NCI-H2196 treated with DMSO at 0.1 percent for 48 hours (cell line): ENCODE results near the gene RPS19.

Experiments
- DNase-seq: peaks from one replicate; lab custom pipeline; 2025; ENCODE audit not compliant: unreplicated experiment; lab: John Stamatoyannopoulos, UW

The RPS19 gene

GRCh38 chr19:41897181-41897580 lies 37.1 kb downstream of the RPS19 start:
- no peak for DNase-seq

- DNase-seq, result no peak
Measured at GRCh38 chr19:41897820-41898219, 37.8 kb downstream of the RPS19 start.

GRCh38 chr19:41898235-41898634 lies 38.2 kb downstream of the RPS19 start:
- DNase-seq, result no peak

GRCh38 chr19:41901707-41902360 lies 41.8 kb downstream of the RPS19 start:
- no peak for DNase-seq

- no peak for DNase-seq
Measured at GRCh38 chr19:41902594-41902993, 42.5 kb downstream of the RPS19 start.

GRCh38 chr19:41903193-41903953 lies 43.3 kb downstream of the RPS19 start:
- DNase-seq, result no peak

GRCh38 chr19:41904118-41904870 lies 44.2 kb downstream of the RPS19 start:
- DNase-seq, result peak; percentile 89

- no peak for DNase-seq
Measured at GRCh38 chr19:41905273-41906002, 45.4 kb downstream of the RPS19 start.

- DNase-seq, result no peak
Measured at GRCh38 chr19:41906271-41906670, 46.2 kb downstream of the RPS19 start.

GRCh38 chr19:41906916-41907680 lies 47.0 kb downstream of the RPS19 start:
- no peak for DNase-seq

GRCh38 chr19:41907994-41908615 lies 48.0 kb downstream of the RPS19 start:
- no peak for DNase-seq

- DNase-seq, result no peak
Measured at GRCh38 chr19:41908724-41909464, 48.8 kb downstream of the RPS19 start.

GRCh38 chr19:41909706-41910105 lies 49.7 kb downstream of the RPS19 start:
- no peak for DNase-seq

- DNase-seq, result no peak
Measured at GRCh38 chr19:41910240-41910991, 50.4 kb downstream of the RPS19 start.

GRCh38 chr19:41910992-41911888 lies 51.2 kb downstream of the RPS19 start:
- DNase-seq, result no peak

- DNase-seq, result no peak
Measured at GRCh38 chr19:41911889-41912731, 52.1 kb downstream of the RPS19 start.
